Stimulated activated CD4-positive, alpha-beta T cell treated with anti-CD3 and anti-CD28 coated beads, Interleukin-4, amount 100 ng/mL, for 4 hours (primary cell): ENCODE data around the gene IQGAP1.
A peak's percentile ranks its signal among the peaks of the same experiment; 100 is the strongest.

Experiments used
- DNase-seq, 2 experiments: peaks; one replicate each; pipeline ENCODE4 v3.0.0-alpha.2; 2020

Gene IQGAP1

GRCh38 chr15:90449206-90449735 lies 61.2 kb downstream of the IQGAP1 start:
- no peak for DNase-seq

DNA sequence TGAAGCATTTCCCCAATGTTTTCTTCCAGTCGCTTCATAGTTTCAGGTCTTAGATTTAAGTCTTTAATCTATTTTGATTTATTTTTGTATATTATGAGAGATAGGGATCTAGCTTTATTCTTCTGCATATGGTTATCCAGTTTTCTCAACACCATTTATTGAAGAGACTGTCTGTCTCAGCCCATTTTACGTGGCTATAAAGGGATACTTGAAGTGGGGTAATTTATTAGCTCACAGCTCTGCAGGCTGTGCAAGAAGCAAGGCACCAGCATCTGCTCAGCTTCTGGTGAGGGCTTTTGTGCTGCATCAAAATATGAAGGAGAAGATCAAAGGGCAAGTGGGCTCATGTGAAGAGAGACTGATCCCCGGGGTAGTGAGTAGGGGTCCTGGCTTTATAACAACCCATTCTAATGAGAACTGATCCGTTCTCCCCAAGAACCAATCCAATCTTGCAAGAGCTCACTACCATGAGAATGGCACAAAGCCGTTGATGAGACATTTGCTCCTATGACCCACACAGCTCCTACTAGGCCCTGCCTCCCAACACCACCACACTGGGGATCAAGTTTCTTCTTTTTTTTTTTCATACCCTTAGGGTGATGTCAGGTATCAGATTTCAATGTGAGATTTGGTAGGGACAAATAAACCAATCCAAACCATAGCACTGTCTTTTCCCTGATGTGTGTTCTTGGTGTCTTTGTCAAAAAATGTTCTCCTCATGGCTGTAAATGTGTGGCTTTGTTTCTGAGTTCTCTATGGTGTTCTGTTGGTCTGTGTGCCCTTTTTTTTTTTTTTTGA lies 63.2 kb downstream of the IQGAP1 start:
- DNase-seq: no peak

DNA sequence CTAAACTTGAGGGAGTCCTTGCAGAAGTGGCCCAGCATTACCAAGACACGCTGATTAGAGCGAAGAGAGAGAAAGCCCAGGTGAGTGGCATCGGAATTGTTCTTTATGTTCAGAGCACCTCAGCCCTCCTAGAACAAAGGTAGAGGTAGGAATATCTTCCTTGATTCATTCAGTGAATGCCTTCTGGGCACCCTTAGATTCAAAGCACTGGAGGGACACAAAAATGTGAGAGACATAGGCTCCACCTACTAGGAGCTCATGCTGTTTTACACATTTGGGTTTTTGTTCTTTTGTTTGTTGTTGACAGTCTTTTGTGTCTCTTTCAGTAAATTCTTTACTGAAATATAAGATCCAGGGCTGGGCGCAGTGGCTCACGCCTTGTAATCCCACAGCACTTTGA lies 68.2 kb downstream of the IQGAP1 start:
- no peak for DNase-seq

- no peak for DNase-seq
These were observed 70.0 kb downstream of the IQGAP1 start for GRCh38 chr15:90458061-90458460.

DNA sequence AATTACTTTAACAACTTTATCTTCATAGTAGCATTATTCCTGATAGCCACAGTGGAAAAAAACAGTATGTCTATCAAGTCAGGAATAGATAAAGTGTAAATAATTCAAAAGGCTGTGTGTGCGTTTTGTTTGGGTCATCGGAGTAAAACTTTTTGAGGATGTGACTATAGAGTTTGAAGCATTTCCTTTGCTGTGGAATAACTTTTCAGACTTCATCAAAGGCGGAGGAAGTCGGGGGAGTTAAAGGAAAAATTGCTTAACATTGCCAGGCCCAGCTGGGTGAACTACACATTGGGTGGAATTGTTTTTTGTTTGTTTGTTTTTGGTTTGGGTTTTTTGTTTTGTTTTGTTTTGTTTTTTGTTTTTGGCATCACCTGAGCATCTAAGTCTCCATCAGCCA lies 71.3 kb downstream of the IQGAP1 start:
- no peak for DNase-seq

DNA sequence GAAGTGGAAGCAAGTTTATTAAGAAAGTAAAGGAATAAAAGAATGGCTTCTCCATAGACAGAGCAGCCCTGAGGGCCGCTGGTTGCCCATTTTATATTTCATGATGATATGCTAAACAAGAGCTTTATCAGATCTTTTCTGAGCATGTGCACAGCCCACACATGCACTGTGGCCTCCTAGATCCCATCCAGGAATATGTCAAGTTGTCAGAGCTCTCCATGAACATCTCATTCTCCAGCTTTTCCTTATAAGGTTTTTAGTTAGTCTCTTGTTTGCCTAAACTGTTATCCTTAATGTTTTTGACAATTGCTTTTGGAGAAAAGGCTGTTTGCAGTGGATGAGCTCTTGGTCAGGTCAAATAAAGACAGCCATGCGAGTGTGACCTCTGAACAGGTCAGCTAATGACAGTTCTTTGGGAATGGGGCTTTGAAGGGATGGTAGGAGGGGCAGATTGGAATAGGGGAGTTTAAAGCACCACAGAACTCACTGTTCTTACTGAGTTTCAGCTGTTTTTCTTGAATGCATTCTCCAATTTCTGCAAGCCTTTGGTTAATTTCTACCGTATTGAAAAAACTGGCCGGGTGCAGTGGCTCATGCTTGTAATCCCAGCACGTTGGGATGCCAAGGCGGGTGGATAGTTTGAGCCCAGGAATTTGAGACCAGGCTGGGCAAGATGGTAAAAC lies 72.2 kb downstream of the IQGAP1 start:
- DNase-seq: no peak

DNA sequence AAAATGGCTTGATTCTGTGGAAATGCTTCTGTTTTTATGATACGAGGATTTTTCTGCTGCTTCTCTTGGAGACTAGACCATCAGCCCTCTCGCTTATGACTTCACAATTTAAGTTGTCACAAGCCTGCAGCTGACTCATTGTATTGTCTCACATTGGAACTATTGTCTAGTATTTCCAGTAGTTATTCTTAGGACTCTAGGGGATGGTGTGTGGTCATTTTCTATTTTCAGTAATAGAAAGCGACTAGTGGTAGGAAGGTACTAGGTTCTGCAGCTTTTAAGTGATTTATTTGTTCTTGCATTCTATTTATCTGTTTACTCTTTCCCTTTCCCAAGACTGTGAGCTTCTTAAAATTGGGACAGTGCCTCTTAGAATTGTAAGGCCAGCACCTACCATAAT lies 75.3 kb downstream of the IQGAP1 start:
- no peak for DNase-seq

DNA sequence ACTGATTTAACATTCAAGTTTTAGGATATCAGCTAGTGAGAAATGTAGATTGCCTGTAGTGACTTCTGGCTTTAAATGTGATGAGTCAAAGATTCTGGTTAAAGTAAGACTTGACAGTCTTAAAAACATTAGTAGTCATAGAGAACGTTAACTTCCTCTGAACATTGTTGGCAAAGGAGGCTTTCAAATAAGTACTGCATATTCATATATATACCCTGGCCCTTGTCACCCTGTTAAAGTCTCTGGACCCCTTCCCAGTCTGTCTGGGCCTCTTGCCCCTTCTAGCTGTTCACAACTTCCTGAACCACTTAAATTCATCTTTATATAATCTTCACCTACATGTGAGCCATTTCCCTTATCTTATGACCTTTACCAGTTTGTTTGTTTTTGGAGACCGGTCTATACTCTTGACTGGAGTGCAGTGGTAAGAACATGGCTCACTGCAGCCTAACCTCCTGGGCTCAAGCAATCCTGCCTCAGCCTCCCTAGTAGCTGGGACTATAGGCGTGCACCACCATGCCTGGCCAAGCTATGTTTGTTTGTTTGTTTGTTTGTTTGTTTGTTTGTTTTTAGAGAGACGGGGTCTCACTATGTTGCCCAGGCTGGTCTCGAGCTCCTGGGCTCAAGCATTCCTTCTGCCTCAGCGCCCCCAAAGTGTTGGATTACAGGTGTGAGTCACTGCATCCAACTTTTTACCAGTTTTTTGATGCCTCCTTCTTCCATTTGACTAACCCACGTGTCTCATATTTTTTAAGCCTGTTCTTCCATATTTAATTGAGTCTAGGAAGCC lies 77.3 kb downstream of the IQGAP1 start:
- DNase-seq: no peak

DNA sequence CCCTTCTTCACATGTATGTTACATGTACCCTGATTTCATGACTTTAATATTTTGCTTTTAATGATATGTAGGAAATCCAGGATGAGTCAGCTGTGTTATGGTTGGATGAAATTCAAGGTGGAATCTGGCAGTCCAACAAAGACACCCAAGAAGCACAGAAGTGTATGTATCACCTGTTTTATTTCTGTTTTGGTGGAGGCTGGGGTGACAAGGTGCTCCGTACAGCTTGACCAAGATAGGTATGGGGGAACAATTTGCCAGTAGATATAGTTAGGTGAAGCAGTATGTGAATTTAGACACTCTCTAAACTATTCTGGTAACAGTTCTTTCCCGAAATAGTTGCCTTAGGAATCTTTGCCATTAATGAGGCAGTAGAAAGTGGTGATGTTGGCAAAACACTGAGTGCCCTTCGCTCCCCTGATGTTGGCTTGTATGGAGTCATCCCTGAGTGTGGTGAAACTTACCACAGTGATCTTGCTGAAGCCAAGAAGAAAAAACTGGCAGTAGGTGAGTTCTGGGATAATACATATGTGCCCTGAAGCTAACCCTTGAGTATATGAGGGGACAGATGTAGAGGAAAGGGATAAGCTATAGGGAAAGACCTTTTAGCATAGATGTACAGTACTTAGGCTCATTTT lies 78.0 kb downstream of the IQGAP1 start:
- no peak for DNase-seq

- no peak for DNase-seq
These were observed 81.7 kb downstream of the IQGAP1 start for GRCh38 chr15:90469723-90470122.

- no peak for DNase-seq
These were observed 82.4 kb downstream of the IQGAP1 start for GRCh38 chr15:90470453-90470852.

DNA sequence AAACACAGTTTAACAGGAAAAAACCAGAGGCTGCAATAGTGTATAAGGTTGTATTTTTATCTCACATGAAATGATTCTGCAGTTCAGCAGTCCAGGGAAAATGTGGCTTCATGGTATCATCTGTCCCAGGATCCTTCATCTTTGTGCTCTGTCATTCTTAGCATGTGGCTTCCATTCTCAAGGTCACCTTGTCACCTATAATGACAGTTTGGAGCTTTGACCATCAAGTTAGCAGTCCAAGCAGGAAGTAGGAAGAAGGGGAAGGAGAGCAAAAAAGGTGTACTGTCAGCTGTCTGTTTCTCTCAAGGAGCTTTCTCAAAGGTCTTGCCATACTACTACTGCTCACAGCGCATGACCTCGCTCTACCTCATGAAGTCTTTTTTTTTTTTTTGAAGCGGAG lies 83.1 kb downstream of the IQGAP1 start:
- no peak for DNase-seq

GRCh38 chr15:90471769-90472168 lies 83.7 kb downstream of the IQGAP1 start:
- no peak for DNase-seq

GRCh38 chr15:90478846-90479481 lies 90.9 kb downstream of the IQGAP1 start:
- no peak for DNase-seq

DNA sequence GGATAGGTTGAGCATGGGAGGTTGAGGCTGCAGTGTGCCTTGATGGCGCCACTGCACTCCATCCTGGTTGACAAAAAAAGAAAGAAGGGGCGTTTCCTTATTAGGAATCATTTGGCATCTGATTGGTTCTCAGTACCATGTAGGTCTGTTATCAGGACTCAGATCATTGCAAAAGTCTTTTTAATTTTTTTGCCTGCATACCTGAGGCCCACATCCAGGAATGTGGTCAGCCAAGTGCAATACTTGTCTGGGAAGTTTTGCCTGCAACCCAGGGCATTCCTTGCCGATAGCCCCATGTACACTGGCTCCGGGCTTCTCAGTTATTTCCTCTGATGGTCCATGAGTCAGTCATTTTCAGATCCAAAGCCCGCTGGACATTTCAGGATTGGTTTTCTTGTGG lies 91.6 kb downstream of the IQGAP1 start:
- DNase-seq: no peak

- no peak for DNase-seq
These were observed 93.0 kb downstream of the IQGAP1 start for GRCh38 chr15:90481023-90481422.

DNA sequence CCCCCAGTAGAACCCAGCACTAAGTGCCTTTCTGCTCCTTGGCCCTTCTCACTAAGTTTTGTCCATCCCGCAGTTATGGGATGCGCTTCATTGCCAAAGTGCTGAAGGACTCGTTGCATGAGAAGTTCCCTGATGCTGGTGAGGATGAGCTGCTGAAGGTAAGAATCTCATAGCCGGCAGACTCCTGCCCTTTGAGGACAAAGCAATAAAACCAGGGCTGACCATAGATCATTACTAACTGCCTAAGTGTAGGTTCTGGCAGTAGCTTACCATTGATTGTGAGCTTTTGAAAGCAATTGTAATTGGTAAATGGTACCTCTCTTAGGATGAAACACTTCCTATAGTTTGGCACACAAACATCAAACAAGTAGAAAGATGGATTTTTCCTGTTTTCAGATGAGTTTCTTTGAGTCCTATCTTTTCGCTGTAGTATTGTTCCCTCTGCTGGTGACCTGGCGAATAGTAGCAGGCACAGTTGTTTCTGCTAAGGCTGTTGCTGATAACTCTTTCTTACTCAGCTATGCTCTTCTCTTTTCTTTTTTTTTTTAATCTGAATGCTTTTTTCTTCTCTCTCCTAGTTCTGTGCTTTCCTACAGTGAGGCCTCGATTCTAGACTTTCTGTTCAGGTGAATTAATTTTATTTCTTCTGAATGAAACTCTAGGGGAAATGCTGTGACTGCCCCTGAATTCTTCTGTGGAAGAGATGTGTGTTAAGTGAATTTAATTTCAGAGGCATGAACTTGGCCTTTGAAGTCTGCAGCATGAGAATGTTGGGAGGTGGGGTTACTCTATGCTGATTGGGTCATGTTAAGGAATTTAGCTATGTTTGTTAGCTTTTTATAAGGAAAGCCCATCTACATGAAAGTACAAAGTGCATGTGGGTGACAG lies 94.3 kb downstream of the IQGAP1 start:
- peak; percentile 30 to 36 for DNase-seq

DNA sequence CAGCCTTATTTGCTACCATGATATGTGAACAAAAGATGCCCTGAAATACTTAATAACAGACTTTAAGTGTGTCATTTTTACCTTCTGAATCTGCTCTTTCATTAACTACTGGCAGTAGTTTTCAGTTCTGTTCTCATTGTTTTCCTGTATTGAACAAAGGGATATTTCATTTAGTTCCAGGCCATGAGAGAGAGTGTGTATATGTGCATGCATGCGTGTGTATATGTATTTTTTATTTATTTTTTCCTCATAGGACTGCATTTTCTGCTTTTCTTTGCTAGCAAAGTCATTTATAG lies 94.9 kb downstream of the IQGAP1 start:
- DNase-seq: no peak

DNA sequence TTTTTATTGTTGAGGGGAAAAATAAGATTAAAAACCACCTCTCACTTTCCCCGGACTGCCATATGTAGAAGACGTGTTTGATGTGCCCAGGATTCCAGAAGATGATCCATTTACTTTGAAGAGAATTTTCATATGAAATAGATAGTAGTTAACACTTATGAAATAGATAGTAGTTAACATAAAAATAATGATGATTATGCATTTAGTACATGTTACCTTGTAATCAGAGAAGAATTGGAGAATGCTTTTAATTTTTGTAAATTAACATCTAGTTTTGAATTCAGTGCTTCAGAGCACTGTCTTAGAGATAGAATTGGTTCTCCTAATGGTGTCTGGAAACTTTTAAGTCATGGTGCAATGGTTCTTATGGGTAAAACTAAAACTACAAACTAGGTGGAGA lies 95.6 kb downstream of the IQGAP1 start:
- DNase-seq: no peak

GRCh38 chr15:90487186-90487585 lies 99.1 kb downstream of the IQGAP1 start:
- no peak for DNase-seq

- no peak for DNase-seq
These were observed 101.5 kb downstream of the IQGAP1 start for GRCh38 chr15:90489514-90489913.

- no peak for DNase-seq
These were observed 101.9 kb downstream of the IQGAP1 start for GRCh38 chr15:90489944-90490343.
